Right renal cortex interstitium (tissue), 3 donors: Measurements from ENCODE around the gene COQ4. TPM values are rescaled to one million over a fixed set of nuclear protein-coding genes. Genes with fewer than 3 reads are reported as not detected.

Experiments used
- DNase-seq, 3 donors: peaks; one replicate each; pipeline ENCODE4 v3.0.0-alpha.2; 2013; ENCODE audit warnings: low read depth in 3 of 3, low spot score in 2 of 3
- polyA plus RNA-seq, 3 donors: library from polyadenylated mRNA; unstranded; fragments of 120-200 nt; gene quantifications; one replicate each; pipeline ENCODE4 v1.2.1, GENCODE V29; 2013; ENCODE audit not compliant: insufficient read length in 3 of 3

Gene COQ4
- polyA plus RNA-seq, 3 donors: 51.1 to 56.2 (median 53.4) TPM

GRCh38 chr9:128339761-128340690 is 17.4 kb downstream of the COQ4 start, which contains the start of gene SLC27A4:
SLC27A4 (plus strand) TSS chr9:128340527; CDS start chr9:128343133, 2,606 bp downstream.
- DNase-seq: peak in 1 of 3 donors; percentile 46

GRCh38 chr9:128340691-128341434 is 18.2 kb downstream of the COQ4 start:
- DNase-seq: no peak

GRCh38 chr9:128341435-128341849 is 18.8 kb downstream of the COQ4 start:
- DNase-seq: no peak

GRCh38 chr9:128342971-128343680 is 20.5 kb downstream of the COQ4 start:
- no peak for DNase-seq

- DNase-seq: no peak
Observed at GRCh38 chr9:128343855-128344254, 21.2 kb downstream of the COQ4 start.

- no peak for DNase-seq
Observed at GRCh38 chr9:128344931-128345605, 22.4 kb downstream of the COQ4 start.

GRCh38 chr9:128349125-128349524 is 26.5 kb downstream of the COQ4 start:
- DNase-seq: no peak

GRCh38 chr9:128349772-128350171 is 27.1 kb downstream of the COQ4 start:
- DNase-seq: no peak

GRCh38 chr9:128355451-128355850 is 32.8 kb downstream of the COQ4 start:
- DNase-seq: no peak

GRCh38 chr9:128358090-128358489 is 35.5 kb downstream of the COQ4 start:
- DNase-seq: no peak

- no peak for DNase-seq
Observed at GRCh38 chr9:128358861-128359260, 36.2 kb downstream of the COQ4 start.

- DNase-seq: no peak
Observed at GRCh38 chr9:128360826-128361225, 38.2 kb downstream of the COQ4 start.

GRCh38 chr9:128361296-128361985 is 38.8 kb downstream of the COQ4 start:
- no peak for DNase-seq

GRCh38 chr9:128361986-128362646 is 39.5 kb downstream of the COQ4 start:
- peak in 2 of 3 donors; percentile 63 to 66 for DNase-seq

GRCh38 chr9:128362774-128363173 is 40.1 kb downstream of the COQ4 start:
- DNase-seq: no peak

GRCh38 chr9:128365525-128365924 is 42.9 kb downstream of the COQ4 start:
- DNase-seq: no peak

- DNase-seq: no peak
Observed at GRCh38 chr9:128369024-128369706, 46.5 kb downstream of the COQ4 start.

- no peak for DNase-seq
Observed at GRCh38 chr9:128370367-128370751, 47.7 kb downstream of the COQ4 start.
